ENCODE measurements around the gene UBL3.

- TF ChIP-seq POLR2A (IDR thresholded peaks at IDR 0.05) (no peak), CTCF (IDR thresholded peaks at IDR 0.05) (no peak)
These were observed 89.9 kb downstream of the UBL3 start for GRCh38 chr13:29760544-29760943.
